ENCODE results near the gene RFTN1.

RFTN1 gene

GRCh38 chr3:16506451-16506850 lies 7.0 kb downstream of the RFTN1 start:
- no peak overlapping the region for H3K4me3 ChIP-seq (ENCODE audit: low read depth, low read length)
- TF ChIP-seq CTCF (IDR thresholded peaks at IDR 0.05; ENCODE audit: low read depth, low read length): no peak

- no peak overlapping the region for H3K4me3 ChIP-seq (ENCODE audit: low read depth, low read length)
- TF ChIP-seq CTCF (IDR thresholded peaks at IDR 0.05; ENCODE audit: low read depth, low read length): no peak
These were observed 8.8 kb downstream of the RFTN1 start for GRCh38 chr3:16504692-16505091.

- no peak for TF ChIP-seq CTCF (IDR thresholded peaks at IDR 0.05; ENCODE audit: low read depth, low read length)
- H3K4me3 ChIP-seq (ENCODE audit: low read depth, low read length): no peak overlapping the region
These were observed 9.3 kb downstream of the RFTN1 start for GRCh38 chr3:16504242-16504641.

GRCh38 chr3:16503191-16503776 lies 10.2 kb downstream of the RFTN1 start:
- no peak overlapping the region for H3K4me3 ChIP-seq (ENCODE audit: low read depth, low read length)
- no peak for TF ChIP-seq CTCF (IDR thresholded peaks at IDR 0.05; ENCODE audit: low read depth, low read length)

GRCh38 chr3:16502347-16502908 lies 11.1 kb downstream of the RFTN1 start:
- no peak for TF ChIP-seq CTCF (IDR thresholded peaks at IDR 0.05; ENCODE audit: low read depth, low read length)
- H3K4me3 ChIP-seq (ENCODE audit: low read depth, low read length): no peak overlapping the region

GRCh38 chr3:16501376-16501775 lies 12.1 kb downstream of the RFTN1 start:
- no peak for TF ChIP-seq CTCF (IDR thresholded peaks at IDR 0.05; ENCODE audit: low read depth, low read length)
- H3K4me3 ChIP-seq (ENCODE audit: low read depth, low read length): no peak overlapping the region

- TF ChIP-seq CTCF (IDR thresholded peaks at IDR 0.05; ENCODE audit: low read depth, low read length): no peak
- H3K4me3 ChIP-seq (ENCODE audit: low read depth, low read length): no peak overlapping the region
These were observed 12.6 kb downstream of the RFTN1 start for GRCh38 chr3:16500911-16501310.

Measured in WI38 (cell line).